ENCODE results near the gene CTXN1. TPM values are rescaled to one million over a fixed set of nuclear protein-coding genes. Genes with fewer than 3 reads are reported as not detected.

Gene CTXN1
- polyA plus RNA-seq, 1 of the 3 experiments (the other 2 are of a cell fraction), result 53.8 TPM

- Histone ChIP-seq H3K4me1 (ENCODE audit: control insufficient read depth in 1 of 2, insufficient read depth in 2 of 2, low read depth in 1 of 2, low read length in 1 of 2) (peaks cover 0 to 14% of the 10 kb centered on the region in 2 experiments; a peak in 1 of 4 replicates), H3K27ac (ENCODE audit: low read depth in 2 of 2, low read length in 1 of 2) (no peak overlapping the region), H3K9ac (no peak overlapping the region), H3K9me2 (no peaks in the 10 kb centered on the region), H3K27me3 (ENCODE audit: insufficient read depth) (no peaks in the 10 kb centered on the region), H4K20me1 (ENCODE audit: insufficient read depth) (no peaks in the 10 kb centered on the region), H3K79me2 (ENCODE audit: insufficient read depth) (no peaks in the 10 kb centered on the region), H3K36me3 (replicated peaks in 1 of 2; ENCODE audit: control insufficient read depth in 1 of 2, insufficient read depth in 2 of 2, low read length in 1 of 2) (no peaks in the 10 kb centered on the region), H2AFZ (ENCODE audit: low read depth) (no peak overlapping the region), H3K4me3 (ENCODE audit: low read depth in 2 of 2, low read length in 1 of 2) (no peak overlapping the region), H3K9me3 (no peaks in the 10 kb centered on the region), H3K4me2 (no peak overlapping the region), H3F3A (replicated peaks; ENCODE audit: insufficient read depth) (no peaks in the 10 kb centered on the region)
- no peak for DNase-seq
- WGBS (ENCODE audit: low lambda C conversion rate), result 75% methylated on average over 6 of the region's 6 CpGs
- ChIA-PET CTCF (interaction anchor here (1.4 kb wide), 2 partner anchors 13 to 26 kb away, joined by 3 to 4 read pairs; partner anchors contain the start of gene MAP2K7), POLR2A (no interaction called here)
- no peak for TF ChIP-seq RAD21 (IDR thresholded peaks at IDR 0.05; ENCODE audit: low read length)
- TF ChIP-seq RCOR1 (IDR thresholded peaks at IDR 0.05; ENCODE audit: low read length), result no peak
- no peak for TF ChIP-seq JUND (IDR thresholded peaks at IDR 0.05)
- TF ChIP-seq, protein P1, sequence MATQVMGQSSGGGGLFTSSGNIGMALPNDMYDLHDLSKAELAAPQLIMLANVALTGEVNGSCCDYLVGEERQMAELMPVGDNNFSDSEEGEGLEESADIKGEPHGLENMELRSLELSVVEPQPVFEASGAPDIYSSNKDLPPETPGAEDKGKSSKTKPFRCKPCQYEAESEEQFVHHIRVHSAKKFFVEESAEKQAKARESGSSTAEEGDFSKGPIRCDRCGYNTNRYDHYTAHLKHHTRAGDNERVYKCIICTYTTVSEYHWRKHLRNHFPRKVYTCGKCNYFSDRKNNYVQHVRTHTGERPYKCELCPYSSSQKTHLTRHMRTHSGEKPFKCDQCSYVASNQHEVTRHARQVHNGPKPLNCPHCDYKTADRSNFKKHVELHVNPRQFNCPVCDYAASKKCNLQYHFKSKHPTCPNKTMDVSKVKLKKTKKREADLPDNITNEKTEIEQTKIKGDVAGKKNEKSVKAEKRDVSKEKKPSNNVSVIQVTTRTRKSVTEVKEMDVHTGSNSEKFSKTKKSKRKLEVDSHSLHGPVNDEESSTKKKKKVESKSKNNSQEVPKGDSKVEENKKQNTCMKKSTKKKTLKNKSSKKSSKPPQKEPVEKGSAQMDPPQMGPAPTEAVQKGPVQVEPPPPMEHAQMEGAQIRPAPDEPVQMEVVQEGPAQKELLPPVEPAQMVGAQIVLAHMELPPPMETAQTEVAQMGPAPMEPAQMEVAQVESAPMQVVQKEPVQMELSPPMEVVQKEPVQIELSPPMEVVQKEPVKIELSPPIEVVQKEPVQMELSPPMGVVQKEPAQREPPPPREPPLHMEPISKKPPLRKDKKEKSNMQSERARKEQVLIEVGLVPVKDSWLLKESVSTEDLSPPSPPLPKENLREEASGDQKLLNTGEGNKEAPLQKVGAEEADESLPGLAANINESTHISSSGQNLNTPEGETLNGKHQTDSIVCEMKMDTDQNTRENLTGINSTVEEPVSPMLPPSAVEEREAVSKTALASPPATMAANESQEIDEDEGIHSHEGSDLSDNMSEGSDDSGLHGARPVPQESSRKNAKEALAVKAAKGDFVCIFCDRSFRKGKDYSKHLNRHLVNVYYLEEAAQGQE (IDR thresholded peaks at IDR 0.05; ENCODE audit: low read depth, low read length), result no peak
- TF ChIP-seq, protein P2, sequence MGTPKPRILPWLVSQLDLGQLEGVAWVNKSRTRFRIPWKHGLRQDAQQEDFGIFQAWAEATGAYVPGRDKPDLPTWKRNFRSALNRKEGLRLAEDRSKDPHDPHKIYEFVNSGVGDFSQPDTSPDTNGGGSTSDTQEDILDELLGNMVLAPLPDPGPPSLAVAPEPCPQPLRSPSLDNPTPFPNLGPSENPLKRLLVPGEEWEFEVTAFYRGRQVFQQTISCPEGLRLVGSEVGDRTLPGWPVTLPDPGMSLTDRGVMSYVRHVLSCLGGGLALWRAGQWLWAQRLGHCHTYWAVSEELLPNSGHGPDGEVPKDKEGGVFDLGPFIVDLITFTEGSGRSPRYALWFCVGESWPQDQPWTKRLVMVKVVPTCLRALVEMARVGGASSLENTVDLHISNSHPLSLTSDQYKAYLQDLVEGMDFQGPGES (IDR thresholded peaks at IDR 0.05; ENCODE audit: low read depth, low read length), result no peak
- TF ChIP-seq NRF1 (IDR thresholded peaks at IDR 0.05; ENCODE audit: low read depth, low read length), result no peak
- no peak for TF ChIP-seq FOXM1 (IDR thresholded peaks at IDR 0.05; ENCODE audit: low read depth)
- TF ChIP-seq, protein P3, sequence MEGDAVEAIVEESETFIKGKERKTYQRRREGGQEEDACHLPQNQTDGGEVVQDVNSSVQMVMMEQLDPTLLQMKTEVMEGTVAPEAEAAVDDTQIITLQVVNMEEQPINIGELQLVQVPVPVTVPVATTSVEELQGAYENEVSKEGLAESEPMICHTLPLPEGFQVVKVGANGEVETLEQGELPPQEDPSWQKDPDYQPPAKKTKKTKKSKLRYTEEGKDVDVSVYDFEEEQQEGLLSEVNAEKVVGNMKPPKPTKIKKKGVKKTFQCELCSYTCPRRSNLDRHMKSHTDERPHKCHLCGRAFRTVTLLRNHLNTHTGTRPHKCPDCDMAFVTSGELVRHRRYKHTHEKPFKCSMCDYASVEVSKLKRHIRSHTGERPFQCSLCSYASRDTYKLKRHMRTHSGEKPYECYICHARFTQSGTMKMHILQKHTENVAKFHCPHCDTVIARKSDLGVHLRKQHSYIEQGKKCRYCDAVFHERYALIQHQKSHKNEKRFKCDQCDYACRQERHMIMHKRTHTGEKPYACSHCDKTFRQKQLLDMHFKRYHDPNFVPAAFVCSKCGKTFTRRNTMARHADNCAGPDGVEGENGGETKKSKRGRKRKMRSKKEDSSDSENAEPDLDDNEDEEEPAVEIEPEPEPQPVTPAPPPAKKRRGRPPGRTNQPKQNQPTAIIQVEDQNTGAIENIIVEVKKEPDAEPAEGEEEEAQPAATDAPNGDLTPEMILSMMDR (IDR thresholded peaks at IDR 0.05), result no peak
- TF ChIP-seq POLR2AphosphoS5 (IDR thresholded peaks at IDR 0.05; ENCODE audit: low read depth, low read length), result no peak
- TF ChIP-seq RFX5 (IDR thresholded peaks at IDR 0.05; ENCODE audit: low read length), result no peak
- TF ChIP-seq, protein P4, sequence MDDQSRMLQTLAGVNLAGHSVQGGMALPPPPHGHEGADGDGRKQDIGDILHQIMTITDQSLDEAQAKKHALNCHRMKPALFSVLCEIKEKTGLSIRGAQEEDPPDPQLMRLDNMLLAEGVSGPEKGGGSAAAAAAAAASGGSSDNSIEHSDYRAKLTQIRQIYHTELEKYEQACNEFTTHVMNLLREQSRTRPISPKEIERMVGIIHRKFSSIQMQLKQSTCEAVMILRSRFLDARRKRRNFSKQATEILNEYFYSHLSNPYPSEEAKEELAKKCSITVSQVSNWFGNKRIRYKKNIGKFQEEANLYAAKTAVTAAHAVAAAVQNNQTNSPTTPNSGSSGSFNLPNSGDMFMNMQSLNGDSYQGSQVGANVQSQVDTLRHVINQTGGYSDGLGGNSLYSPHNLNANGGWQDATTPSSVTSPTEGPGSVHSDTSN (IDR thresholded peaks at IDR 0.05), result no peak
- TF ChIP-seq, protein P5, sequence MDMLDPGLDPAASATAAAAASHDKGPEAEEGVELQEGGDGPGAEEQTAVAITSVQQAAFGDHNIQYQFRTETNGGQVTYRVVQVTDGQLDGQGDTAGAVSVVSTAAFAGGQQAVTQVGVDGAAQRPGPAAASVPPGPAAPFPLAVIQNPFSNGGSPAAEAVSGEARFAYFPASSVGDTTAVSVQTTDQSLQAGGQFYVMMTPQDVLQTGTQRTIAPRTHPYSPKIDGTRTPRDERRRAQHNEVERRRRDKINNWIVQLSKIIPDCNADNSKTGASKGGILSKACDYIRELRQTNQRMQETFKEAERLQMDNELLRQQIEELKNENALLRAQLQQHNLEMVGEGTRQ (IDR thresholded peaks at IDR 0.05; ENCODE audit: borderline replicate concordance, low read depth, low read length), result no peak
- TF ChIP-seq CHD2 (IDR thresholded peaks at IDR 0.05; ENCODE audit: low read length, partially characterized antibody), result no peak
These were observed 48.6 kb downstream of the CTXN1 start for GRCh38 chr19:7877249-7877836.

Data from SK-N-SH (cell line).